HCT116 (cell line): ENCODE results near the gene KIF26B.

Experiments used
- CTCF ChIP-seq, 3 experiments: fragments of 200-600 bp in 1 of 3; sonication (generic) in 1 of 3; IDR thresholded peaks in 2 of 3; conservative IDR thresholded peaks in 1 of 3; 2 replicates each; pipeline ENCODE4 v1.5.1; 2012 to 2017; ENCODE audit warnings: low read depth in 2 of 3, low read length in 2 of 3, antibody characterized with exemption in 1 of 3, borderline replicate concordance in 1 of 3, control low read depth in 1 of 3, mild to moderate bottlenecking in 1 of 3, mixed read lengths in 1 of 3, mixed run types in 1 of 3, moderate library complexity in 1 of 3; ENCODE audit not compliant: insufficient read depth in 1 of 3
- EZH2 ChIP-seq: fragments of 200-600 bp; sonication (generic); IDR thresholded peaks from 2 replicates; pipeline ENCODE4 v1.6.1; 2017; ENCODE audit warnings: antibody characterized with exemption, mixed run types
- POLR2A ChIP-seq: IDR thresholded peaks from 2 replicates; pipeline ENCODE4 v1.7.0; 2011; ENCODE audit warnings: borderline replicate concordance; ENCODE audit not compliant: insufficient read depth, insufficient read length; ENCODE audit errors: extremely low read depth
- POLR2AphosphoS5 ChIP-seq: IDR thresholded peaks from 2 replicates; pipeline ENCODE4 v1.6.1; 2011; ENCODE audit warnings: mild to moderate bottlenecking, low read depth, low read length, moderate library complexity

- no peak for TF ChIP-seq CTCF (IDR thresholded peaks at IDR 0.05 in 2 of 3, conservative IDR thresholded peaks at IDR 0.05 in 1 of 3; ENCODE audit: borderline replicate concordance in 1 of 3, insufficient read depth in 1 of 3, low read depth in 2 of 3, low read length in 2 of 3)
- no peak for TF ChIP-seq POLR2A
- TF ChIP-seq EZH2 = no peak
- no peak for TF ChIP-seq POLR2AphosphoS5
Observed at GRCh38 chr1:245182028-245182427, 27.2 kb downstream of the KIF26B start.
